K562 (cell line): ENCODE measurements around the gene KCNH2.

Experiments
- CTCF ChIP-seq, 3 experiments: IDR thresholded peaks in 2 of 3; conservative IDR thresholded peaks in 1 of 3; 2 replicates each; pipeline ENCODE4 v1.5.1; 2011 to 2012; ENCODE audit warnings: low read length in 3 of 3, mild to moderate bottlenecking in 3 of 3, control low read depth in 2 of 3, improper control_type of control experiment in 1 of 3, inconsistent platforms in 1 of 3, low read depth in 1 of 3, mixed read lengths in 1 of 3, moderate library complexity in 1 of 3; ENCODE audit not compliant: insufficient read depth in 2 of 3
- CUX1 ChIP-seq: fragments of 200-800 bp; sonication (Bioruptor generic); IDR thresholded peaks from 2 replicates; pipeline ENCODE4 v1.6.1; 2016; ENCODE audit warnings: missing genetic modification characterization, missing compliant biosample characterization
- THAP7 ChIP-seq: fragments of 250-450 bp; sonication (Bioruptor Pico); IDR thresholded peaks from 2 replicates; pipeline ENCODE4 v1.5.0; 2021
- ZNF318 ChIP-seq, 2 experiments: fragments of 450-650 bp; IDR thresholded peaks; 2 replicates each; pipeline ENCODE4 v1.6.1; 2016; ENCODE audit warnings: mild to moderate bottlenecking in 2 of 2, borderline replicate concordance in 1 of 2, low read depth in 1 of 2, moderate library complexity in 1 of 2

- peak in 2 of 3 experiments; percentile 17 to 30; a peak in 3 of 6 replicates for TF ChIP-seq CTCF (IDR thresholded peaks at IDR 0.05 in 2 of 3, conservative IDR thresholded peaks at IDR 0.05 in 1 of 3; ENCODE audit: insufficient read depth in 2 of 3, low read depth in 1 of 3, low read length in 3 of 3)
- TF ChIP-seq THAP7 (CRISPR knock-in tag): no peak
- no peak for TF ChIP-seq ZNF318 (IDR thresholded peaks at IDR 0.05; ENCODE audit: borderline replicate concordance in 1 of 2, low read depth in 1 of 2)
- TF ChIP-seq CUX1: no peak
Observed at GRCh38 chr7:150957133-150958020, 20.7 kb downstream of the KCNH2 start.
